Omental fat pad (tissue), 4 donors: Measurements from ENCODE around the gene LMBRD2. TPM values are rescaled to one million over a fixed set of nuclear protein-coding genes. Genes with fewer than 3 reads are reported as not detected.

Experiments used
- ATAC-seq: fragments of 150-250 bp; one replicate; pipeline ENCODE4 v1.9.1; 2016; ENCODE audit warnings: mild to moderate bottlenecking, moderate library complexity; ENCODE audit not compliant: low FRiP score
- DNase-seq: peaks from one replicate; pipeline ENCODE4 v3.0.0-alpha.2; 2019; ENCODE audit warnings: low spot score
- CTCF ChIP-seq, 3 donors: fragments of 450-650 bp; IDR thresholded peaks; one replicate each; pipeline ENCODE4 v1.5.1; 2016 to 2017; ENCODE audit warnings: antibody characterized with exemption in 3 of 3, mild to moderate bottlenecking in 3 of 3, moderate library complexity in 2 of 3
- total RNA-seq, 4 donors: library from RNA; depleted of rRNA; stranded (reverse); fragments of >200 nt; gene quantifications; one replicate each; pipeline ENCODE4 v1.1.0, GENCODE V29; 2016

The LMBRD2 gene
- total RNA-seq, 4 donors from 2014 or later: 6.2 to 12.0 (median 8.6) TPM

DNA sequence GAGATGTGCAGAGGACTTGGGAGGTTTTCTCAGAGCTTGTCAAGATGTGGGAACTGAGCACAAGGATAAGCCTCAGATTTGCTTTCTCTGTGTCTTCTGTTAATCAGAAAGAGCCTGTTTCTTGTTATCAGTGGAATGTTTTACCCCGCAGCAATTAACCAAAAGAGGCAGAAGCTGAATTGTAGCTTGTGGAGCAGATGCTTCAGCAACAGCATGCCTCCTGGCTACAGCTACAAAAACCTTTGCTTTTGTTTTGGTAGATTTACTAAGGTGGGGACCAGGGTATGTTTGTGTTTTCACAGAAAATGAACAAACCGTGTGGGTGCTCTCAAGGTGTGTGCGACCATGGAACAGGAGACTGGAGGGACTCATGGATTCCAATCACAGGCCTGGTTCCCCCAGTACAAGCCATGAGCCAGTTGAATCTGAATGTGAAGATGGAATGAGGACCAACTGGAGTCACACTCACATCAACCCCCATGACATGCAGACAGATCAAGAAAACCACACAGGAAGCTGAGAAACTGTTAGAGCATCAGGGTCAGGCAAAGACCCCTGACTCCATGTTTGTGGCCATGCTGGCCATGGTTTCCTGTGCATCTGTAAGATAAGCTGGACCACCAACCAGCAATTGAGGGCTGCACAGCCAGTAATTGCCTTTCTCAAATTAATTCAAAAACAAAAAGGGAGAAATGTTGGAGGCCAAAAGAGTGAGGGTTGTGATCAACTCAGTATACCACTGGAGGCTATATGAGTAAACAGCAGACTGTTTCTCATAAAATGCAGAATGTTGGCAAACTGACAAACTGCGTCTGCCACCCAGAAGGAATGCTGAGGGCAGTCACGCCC lies 91.9 kb downstream of the LMBRD2 start:
- ATAC-seq (no peak), DNase-seq (no peak)
- no peak for TF ChIP-seq CTCF (IDR thresholded peaks at IDR 0.05)

GRCh38 chr5:36058776-36059175 lies 92.9 kb downstream of the LMBRD2 start:
- DNase-seq (no peak), ATAC-seq (no peak)
- no peak for TF ChIP-seq CTCF (IDR thresholded peaks at IDR 0.05)

GRCh38 chr5:36057386-36057785 lies 94.3 kb downstream of the LMBRD2 start:
- no peak for TF ChIP-seq CTCF (IDR thresholded peaks at IDR 0.05)
- no peak for DNase-seq
- no peak for ATAC-seq

DNA sequence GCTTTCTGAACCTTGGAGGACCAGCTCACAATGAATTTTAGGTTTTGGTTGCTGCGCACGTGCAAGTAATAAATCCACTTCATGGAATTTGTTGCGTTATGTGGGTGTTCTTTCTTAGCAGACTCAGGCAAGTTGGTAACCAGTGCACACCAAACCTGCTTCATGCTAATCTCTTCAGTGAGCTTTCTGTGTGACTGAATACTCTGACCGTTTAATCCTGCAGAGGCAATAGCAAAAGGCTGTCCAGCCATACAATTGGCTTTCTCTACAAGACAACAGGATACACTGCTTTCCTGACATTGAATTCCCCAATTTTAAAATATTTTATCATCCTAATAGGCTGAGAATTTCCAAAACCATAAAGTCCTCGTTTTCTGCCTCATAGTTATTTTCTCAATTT lies 95.3 kb downstream of the LMBRD2 start:
- TF ChIP-seq CTCF (IDR thresholded peaks at IDR 0.05): no peak
- ATAC-seq (no peak), DNase-seq (no peak)

GRCh38 chr5:36055984-36056383 lies 95.7 kb downstream of the LMBRD2 start:
- TF ChIP-seq CTCF (IDR thresholded peaks at IDR 0.05): no peak
- DNase-seq (no peak), ATAC-seq (no peak)

DNA sequence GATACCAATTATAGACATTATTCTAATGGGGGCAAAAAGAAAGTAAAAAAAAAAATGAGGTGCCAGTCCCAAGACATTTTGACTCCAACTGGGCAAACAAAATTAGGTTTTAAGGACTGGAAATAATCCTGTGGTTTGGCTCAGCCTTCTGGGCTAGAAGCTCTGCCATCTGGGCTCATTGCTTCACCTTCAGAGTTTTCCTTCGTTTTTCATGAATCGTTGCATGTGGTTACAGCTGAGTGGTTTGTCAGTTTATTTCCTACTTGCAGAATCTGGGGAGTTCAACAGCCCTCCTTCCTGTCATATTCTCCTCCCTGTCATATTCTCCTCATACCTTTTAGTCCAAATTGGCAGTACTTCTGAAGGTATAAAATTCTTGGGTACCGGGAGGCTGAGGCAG lies 97.0 kb downstream of the LMBRD2 start:
- ATAC-seq: no peak
- no peak for DNase-seq
- TF ChIP-seq CTCF (IDR thresholded peaks at IDR 0.05): no peak

- no peak for DNase-seq
- TF ChIP-seq CTCF (IDR thresholded peaks at IDR 0.05): no peak
- no peak for ATAC-seq
Observed at GRCh38 chr5:36052538-36052937, 99.1 kb downstream of the LMBRD2 start.
